SU-DHL-6 (cell line): ENCODE results near the gene PRODH2.

Source experiments
- H2AFZ ChIP-seq: fragments of 200-600 bp; sonication (generic); 2 replicates; pipeline ENCODE4 v1.6.1; 2014; ENCODE audit warnings: low read depth, mild to moderate bottlenecking, moderate library complexity, mixed read lengths, antibody characterized with exemption, low read length; ENCODE audit not compliant: severe bottlenecking
- H3F3A ChIP-seq: fragments of 200-600 bp; shearing (Covaris generic); 2 replicates; pipeline ENCODE4 v1.6.0; 2016; ENCODE audit warnings: antibody characterized with exemption, mild to moderate bottlenecking; ENCODE audit not compliant: insufficient read depth
- H3K27ac ChIP-seq: fragments of 200-600 bp; sonication (generic); 2 replicates; pipeline ENCODE4 v1.5.1; 2016; ENCODE audit warnings: low read depth, mild to moderate bottlenecking, low read length, moderate library complexity, mixed read lengths
- H3K27me3 ChIP-seq: fragments of 200-600 bp; sonication (generic), shearing (Covaris generic); 2 replicates; pipeline ENCODE4 v1.6.0; 2014; ENCODE audit warnings: mild to moderate bottlenecking, low read length
- H3K36me3 ChIP-seq: fragments of 200-600 bp; sonication (generic); 2 replicates; pipeline ENCODE4 v1.6.1; 2014; ENCODE audit warnings: mild to moderate bottlenecking, low read length, mixed read lengths
- H3K4me2 ChIP-seq: fragments of 300-600, 200-600 bp; shearing (Covaris generic), sonication (generic); 2 replicates; pipeline ENCODE4 v1.6.0; 2014; ENCODE audit warnings: low read length, low read depth, mild to moderate bottlenecking; ENCODE audit not compliant: poor library complexity, severe bottlenecking
- H3K4me3 ChIP-seq: fragments of 200-600 bp; sonication (generic); 2 replicates; pipeline ENCODE4 v1.5.1; 2014; ENCODE audit warnings: antibody characterized with exemption, low read length, mild to moderate bottlenecking, mixed read lengths; ENCODE audit not compliant: insufficient read depth, poor library complexity, severe bottlenecking
- H3K79me2 ChIP-seq: fragments of 200-600 bp; sonication (generic); 2 replicates; pipeline ENCODE4 v1.6.1; 2014; ENCODE audit warnings: mild to moderate bottlenecking, low read length, moderate library complexity; ENCODE audit not compliant: insufficient read depth
- H3K9ac ChIP-seq: fragments of 200-600 bp; sonication (generic); 2 replicates; pipeline ENCODE4 v1.7.0; 2014; ENCODE audit warnings: mild to moderate bottlenecking, low read length
- H3K9me2 ChIP-seq: fragments of 200-600 bp; sonication (generic); replicated peaks from 2 replicates; pipeline ENCODE4 v1.6.1; 2014; ENCODE audit warnings: low read length; ENCODE audit not compliant: insufficient read depth
- H3K9me3 ChIP-seq: fragments of 200-600 bp; sonication (generic); 2 replicates; pipeline ENCODE4 v1.6.1; 2014; ENCODE audit warnings: low read length, mixed read lengths; ENCODE audit not compliant: insufficient read depth
- H4K20me1 ChIP-seq: fragments of 200-600 bp; sonication (generic); 2 replicates; pipeline ENCODE4 v1.6.1; 2014; ENCODE audit warnings: low read depth, mild to moderate bottlenecking, antibody characterized with exemption, low read length, moderate library complexity, mixed read lengths
- EZH2phosphoT487 ChIP-seq: fragments of 200-600 bp; sonication (generic), shearing (Covaris generic); conservative IDR thresholded peaks from 2 replicates; pipeline ENCODE4 v1.6.1; 2018; ENCODE audit warnings: mild to moderate bottlenecking, antibody characterized with exemption, low read length, moderate library complexity, mixed read lengths
- TF ChIP-seq, protein P1 (sequence below): fragments of 200-600 bp; sonication (generic); IDR thresholded peaks from one replicate; pipeline ENCODE4 v1.5.1; 2017; ENCODE audit warnings: antibody characterized with exemption, mild to moderate bottlenecking, low read length, moderate library complexity; ENCODE audit not compliant: insufficient read depth, poor library complexity, severe bottlenecking

The PRODH2 gene

GRCh38 chr19:35791814-35792279 lies 20.8 kb downstream of the PRODH2 start:
- Histone ChIP-seq H3F3A (no peaks in the 10 kb centered on the region), H3K9me2 (no peaks in the 10 kb centered on the region)

GRCh38 chr19:35790981-35791813 lies 21.4 kb downstream of the PRODH2 start:
- Histone ChIP-seq H3K79me2 (no peaks in the 10 kb centered on the region), H3K4me3 (no peak overlapping the region), H3F3A (no peaks in the 10 kb centered on the region), H3K9me3 (no peaks in the 10 kb centered on the region), H3K27ac (no peak overlapping the region), H3K9me2 (no peaks in the 10 kb centered on the region), H3K36me3 (no peaks in the 10 kb centered on the region), H2AFZ (no peak overlapping the region), H3K4me2 (no peak overlapping the region), H3K9ac (no peak overlapping the region), H3K27me3 (no peaks in the 10 kb centered on the region), H4K20me1 (no peaks in the 10 kb centered on the region)
- no peak for TF ChIP-seq EZH2phosphoT487
- TF ChIP-seq, protein P1, sequence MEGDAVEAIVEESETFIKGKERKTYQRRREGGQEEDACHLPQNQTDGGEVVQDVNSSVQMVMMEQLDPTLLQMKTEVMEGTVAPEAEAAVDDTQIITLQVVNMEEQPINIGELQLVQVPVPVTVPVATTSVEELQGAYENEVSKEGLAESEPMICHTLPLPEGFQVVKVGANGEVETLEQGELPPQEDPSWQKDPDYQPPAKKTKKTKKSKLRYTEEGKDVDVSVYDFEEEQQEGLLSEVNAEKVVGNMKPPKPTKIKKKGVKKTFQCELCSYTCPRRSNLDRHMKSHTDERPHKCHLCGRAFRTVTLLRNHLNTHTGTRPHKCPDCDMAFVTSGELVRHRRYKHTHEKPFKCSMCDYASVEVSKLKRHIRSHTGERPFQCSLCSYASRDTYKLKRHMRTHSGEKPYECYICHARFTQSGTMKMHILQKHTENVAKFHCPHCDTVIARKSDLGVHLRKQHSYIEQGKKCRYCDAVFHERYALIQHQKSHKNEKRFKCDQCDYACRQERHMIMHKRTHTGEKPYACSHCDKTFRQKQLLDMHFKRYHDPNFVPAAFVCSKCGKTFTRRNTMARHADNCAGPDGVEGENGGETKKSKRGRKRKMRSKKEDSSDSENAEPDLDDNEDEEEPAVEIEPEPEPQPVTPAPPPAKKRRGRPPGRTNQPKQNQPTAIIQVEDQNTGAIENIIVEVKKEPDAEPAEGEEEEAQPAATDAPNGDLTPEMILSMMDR, result peak; percentile 19

More at GRCh38 chr19:35791814-35792279, 20.8 kb downstream of the PRODH2 start:
- H3K79me2 ChIP-seq, result no peaks in the 10 kb centered on the region
- no peak overlapping the region for H3K4me2 ChIP-seq
- H4K20me1 ChIP-seq, result no peaks in the 10 kb centered on the region
- no peak overlapping the region for H3K4me3 ChIP-seq
- H3K9me3 ChIP-seq, result no peaks in the 10 kb centered on the region
- no peaks in the 10 kb centered on the region for H3K36me3 ChIP-seq
- TF ChIP-seq, protein P1, result no peak
- TF ChIP-seq EZH2phosphoT487, result no peak
- H3K9ac ChIP-seq, result no peak overlapping the region
- no peak overlapping the region for H2AFZ ChIP-seq
- no peak overlapping the region for H3K27ac ChIP-seq
- no peaks in the 10 kb centered on the region for H3K27me3 ChIP-seq

DNA sequence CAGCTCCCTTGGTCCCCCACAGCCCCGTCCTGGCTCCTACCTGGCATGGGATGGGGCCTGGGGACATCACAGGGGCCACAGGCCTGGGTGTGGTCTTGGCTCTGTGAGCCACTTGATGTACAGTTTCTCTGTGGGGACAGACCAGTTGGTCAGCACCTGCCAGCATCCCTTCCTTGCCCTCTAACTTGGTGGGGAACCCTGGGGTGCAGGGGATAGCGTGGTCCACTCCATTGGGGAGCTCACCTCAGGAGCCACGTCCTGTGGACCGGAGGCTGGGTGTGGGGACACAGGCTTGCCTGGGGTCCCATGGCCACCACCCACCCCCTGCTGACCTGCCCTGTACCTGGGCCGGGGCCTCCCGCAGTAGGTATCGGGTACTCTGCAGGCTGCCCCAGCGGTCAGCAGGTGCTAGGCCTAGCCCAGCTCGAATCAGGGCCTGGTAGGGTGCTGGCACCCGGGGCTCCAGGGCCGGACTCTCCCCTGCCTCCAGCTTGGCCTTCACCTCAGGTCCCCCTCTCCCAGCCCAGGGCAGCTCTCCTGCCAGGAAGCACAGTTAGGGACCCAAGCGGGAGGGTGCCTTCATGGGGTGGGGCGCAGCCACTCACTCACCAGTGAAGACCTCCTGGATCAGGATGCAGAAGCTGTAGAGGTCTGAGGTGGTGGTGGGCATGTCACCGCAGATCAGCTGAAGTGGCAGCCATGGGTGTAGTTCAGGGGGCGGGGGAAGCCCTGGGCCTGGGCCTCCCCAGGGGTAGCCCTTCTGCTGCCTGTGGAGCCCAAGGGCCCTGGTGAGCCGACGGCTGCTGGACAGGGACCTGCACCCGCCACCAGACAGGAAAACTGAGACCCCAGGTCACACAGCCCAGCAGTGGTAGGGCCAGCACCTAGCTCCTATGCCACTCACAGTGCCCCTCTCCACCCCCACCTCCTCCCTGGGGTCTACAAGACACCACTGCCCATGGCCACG lies 22.4 kb downstream of the PRODH2 start:
- Histone ChIP-seq H3K9me2 (no peaks in the 10 kb centered on the region), H3K4me2 (no peak overlapping the region), H3K9me3 (no peaks in the 10 kb centered on the region), H3F3A (no peaks in the 10 kb centered on the region), H3K36me3 (no peaks in the 10 kb centered on the region), H3K9ac (no peak overlapping the region), H2AFZ (no peak overlapping the region), H3K79me2 (no peaks in the 10 kb centered on the region), H4K20me1 (no peaks in the 10 kb centered on the region), H3K27me3 (no peaks in the 10 kb centered on the region), H3K27ac (no peak overlapping the region), H3K4me3 (no peak overlapping the region)
- TF ChIP-seq EZH2phosphoT487, result no peak
- TF ChIP-seq, protein P1, result no peak
